Glomerular visceral epithelial cell (primary cell): Measurements from ENCODE around the gene ZDHHC18.

Experiments used
- DNase-seq: peaks from one replicate; pipeline ENCODE4 v3.0.0-alpha.2; 2016; ENCODE audit errors: extremely low spot score

Gene ZDHHC18

GRCh38 chr1:26900815-26901511, 74.5 kb downstream of the ZDHHC18 start:
- DNase-seq: no peak
